HepG2 (cell line): ENCODE measurements around the gene RGS19. TPM values are rescaled to one million over a fixed set of nuclear protein-coding genes. Genes with fewer than 3 reads are reported as not detected.

Source experiments
- CREM ChIP-seq, 2 experiments: sonication (generic) in 1 of 2; formaldehyde crosslinking in 1 of 2; IDR thresholded peaks; 2 replicates each; pipeline versions ENCODE4 v1.4.0 to v1.6.1; 2016 to 2020; ENCODE audit warnings: antibody characterized with exemption in 1 of 2, mild to moderate bottlenecking in 1 of 2, missing genetic modification reagents in 1 of 2
- DPF2 ChIP-seq: sonication (generic); formaldehyde crosslinking; IDR thresholded peaks from 2 replicates; pipeline ENCODE4 v1.4.0; 2020; ENCODE audit warnings: mild to moderate bottlenecking, low read depth, missing genetic modification reagents, borderline replicate concordance
- ELF4 ChIP-seq: sonication (generic); formaldehyde crosslinking; IDR thresholded peaks from 2 replicates; pipeline ENCODE4 v1.5.0; 2020; ENCODE audit warnings: missing genetic modification reagents, mild to moderate bottlenecking, moderate library complexity, borderline replicate concordance
- HNRNPLL ChIP-seq: fragments of 200-400 bp; formaldehyde crosslinking; IDR thresholded peaks from 2 replicates; pipeline ENCODE4 v1.6.1; 2017; ENCODE audit warnings: mild to moderate bottlenecking, low read depth, low read length; ENCODE audit not compliant: poor library complexity, severe bottlenecking
- PAX8 ChIP-seq: sonication (generic); formaldehyde crosslinking; IDR thresholded peaks from 2 replicates; pipeline ENCODE4 v1.8.0; 2022; ENCODE audit warnings: mild to moderate bottlenecking, missing genetic modification reagents, borderline replicate concordance
- REPIN1 ChIP-seq: sonication (generic); formaldehyde crosslinking; IDR thresholded peaks from 2 replicates; pipeline ENCODE4 v1.8.0; 2022; ENCODE audit warnings: missing genetic modification reagents, low read depth, mild to moderate bottlenecking, borderline replicate concordance
- SMC3 ChIP-seq: IDR thresholded peaks from 2 replicates; pipeline ENCODE4 v1.6.1; 2011; ENCODE audit warnings: low read length, improper control_type of control experiment
- SOX6 ChIP-seq, 2 experiments: fragments of 450-650 bp in 1 of 2; sonication (generic) in 1 of 2; formaldehyde crosslinking in 1 of 2; IDR thresholded peaks; 2 replicates each; pipeline versions ENCODE4 v1.4.0 to v1.6.1; 2017 to 2020; ENCODE audit warnings: antibody characterized with exemption in 1 of 2, mild to moderate bottlenecking in 1 of 2, missing genetic modification reagents in 1 of 2
- TGIF2 ChIP-seq: IDR thresholded peaks from 2 replicates; pipeline ENCODE4 v1.6.1; 2016; ENCODE audit warnings: control low read depth, missing compliant biosample characterization
- ZNF460 ChIP-seq: sonication (generic); formaldehyde crosslinking; IDR thresholded peaks from 2 replicates; pipeline ENCODE4 v1.5.1; 2020; ENCODE audit warnings: missing genetic modification reagents, mild to moderate bottlenecking, borderline replicate concordance
- ZNF775 ChIP-seq: sonication (generic); formaldehyde crosslinking; IDR thresholded peaks from 2 replicates; pipeline ENCODE4 v1.4.0; 2020; ENCODE audit warnings: missing genetic modification reagents, mild to moderate bottlenecking, moderate library complexity, borderline replicate concordance
- polyA plus RNA-seq, 8 experiments: library from polyadenylated mRNA; depleted of rRNA in 3 of 8; stranded (reverse) in 7 of 8; unstranded in 1 of 8; fragments of >200 nt; fragmentation: Illumina TruSeq in 4 of 8; extraction: Trizol in 4 of 8; gene quantifications; 2 replicates each; pipeline versions ENCODE4 v1.2.1 to v1.2.3, GENCODE V29; 2011 to 2016; ENCODE audit warnings: low read depth in 4 of 8, missing spikeins in 1 of 8, mixed read lengths in 1 of 8; ENCODE audit not compliant: insufficient read depth in 1 of 8
- total RNA-seq, 5 experiments: library from RNA; depleted of rRNA; stranded (reverse); fragments of >200 nt; fragmentation: Illumina TruSeq; extraction: Trizol; gene quantifications; 2 replicates each; pipeline ENCODE4 v1.2.3, GENCODE V29; 2016; ENCODE audit warnings: low read depth in 1 of 5
- TF ChIP-seq, protein P1 (sequence below): sonication (generic); formaldehyde crosslinking; IDR thresholded peaks from 2 replicates; pipeline ENCODE4 v1.4.0; 2020; ENCODE audit warnings: missing genetic modification reagents
- TF ChIP-seq, protein P2 (sequence below): sonication (generic); formaldehyde crosslinking; IDR thresholded peaks from 2 replicates; pipeline ENCODE4 v1.5.1; 2020; ENCODE audit warnings: missing genetic modification reagents, mild to moderate bottlenecking, borderline replicate concordance
- TF ChIP-seq, protein P3 (sequence below): sonication (generic); formaldehyde crosslinking; conservative IDR thresholded peaks from 2 replicates; pipeline ENCODE4 v1.4.0; 2020; ENCODE audit warnings: mild to moderate bottlenecking, missing genetic modification reagents, moderate library complexity
- TF ChIP-seq, protein P4 (sequence below): sonication (generic); formaldehyde crosslinking; IDR thresholded peaks from 2 replicates; pipeline ENCODE4 v1.5.0; 2020; ENCODE audit warnings: mild to moderate bottlenecking, missing genetic modification reagents, moderate library complexity

Gene RGS19
- total and polyA plus RNA-seq, 2 of the 13 experiments (the other 11 are each of a cell fraction or from before 2014, with no cell fraction given) = 10.7 to 11.9 TPM

DNA sequence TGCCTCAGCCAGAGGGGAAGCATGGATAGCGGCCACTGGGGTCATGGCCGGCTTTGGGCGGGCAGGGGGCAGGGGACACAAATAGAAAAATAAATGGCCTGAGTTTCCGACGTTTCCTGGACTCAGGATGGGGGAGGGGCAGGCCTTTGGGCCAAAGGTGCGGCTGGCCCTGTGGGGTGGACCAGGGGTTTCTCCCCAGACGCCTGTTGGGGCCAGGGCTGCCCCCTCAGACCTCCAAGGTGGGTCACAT, 22.8 kb downstream of the RGS19 start (continued):
- TF ChIP-seq, protein P1, sequence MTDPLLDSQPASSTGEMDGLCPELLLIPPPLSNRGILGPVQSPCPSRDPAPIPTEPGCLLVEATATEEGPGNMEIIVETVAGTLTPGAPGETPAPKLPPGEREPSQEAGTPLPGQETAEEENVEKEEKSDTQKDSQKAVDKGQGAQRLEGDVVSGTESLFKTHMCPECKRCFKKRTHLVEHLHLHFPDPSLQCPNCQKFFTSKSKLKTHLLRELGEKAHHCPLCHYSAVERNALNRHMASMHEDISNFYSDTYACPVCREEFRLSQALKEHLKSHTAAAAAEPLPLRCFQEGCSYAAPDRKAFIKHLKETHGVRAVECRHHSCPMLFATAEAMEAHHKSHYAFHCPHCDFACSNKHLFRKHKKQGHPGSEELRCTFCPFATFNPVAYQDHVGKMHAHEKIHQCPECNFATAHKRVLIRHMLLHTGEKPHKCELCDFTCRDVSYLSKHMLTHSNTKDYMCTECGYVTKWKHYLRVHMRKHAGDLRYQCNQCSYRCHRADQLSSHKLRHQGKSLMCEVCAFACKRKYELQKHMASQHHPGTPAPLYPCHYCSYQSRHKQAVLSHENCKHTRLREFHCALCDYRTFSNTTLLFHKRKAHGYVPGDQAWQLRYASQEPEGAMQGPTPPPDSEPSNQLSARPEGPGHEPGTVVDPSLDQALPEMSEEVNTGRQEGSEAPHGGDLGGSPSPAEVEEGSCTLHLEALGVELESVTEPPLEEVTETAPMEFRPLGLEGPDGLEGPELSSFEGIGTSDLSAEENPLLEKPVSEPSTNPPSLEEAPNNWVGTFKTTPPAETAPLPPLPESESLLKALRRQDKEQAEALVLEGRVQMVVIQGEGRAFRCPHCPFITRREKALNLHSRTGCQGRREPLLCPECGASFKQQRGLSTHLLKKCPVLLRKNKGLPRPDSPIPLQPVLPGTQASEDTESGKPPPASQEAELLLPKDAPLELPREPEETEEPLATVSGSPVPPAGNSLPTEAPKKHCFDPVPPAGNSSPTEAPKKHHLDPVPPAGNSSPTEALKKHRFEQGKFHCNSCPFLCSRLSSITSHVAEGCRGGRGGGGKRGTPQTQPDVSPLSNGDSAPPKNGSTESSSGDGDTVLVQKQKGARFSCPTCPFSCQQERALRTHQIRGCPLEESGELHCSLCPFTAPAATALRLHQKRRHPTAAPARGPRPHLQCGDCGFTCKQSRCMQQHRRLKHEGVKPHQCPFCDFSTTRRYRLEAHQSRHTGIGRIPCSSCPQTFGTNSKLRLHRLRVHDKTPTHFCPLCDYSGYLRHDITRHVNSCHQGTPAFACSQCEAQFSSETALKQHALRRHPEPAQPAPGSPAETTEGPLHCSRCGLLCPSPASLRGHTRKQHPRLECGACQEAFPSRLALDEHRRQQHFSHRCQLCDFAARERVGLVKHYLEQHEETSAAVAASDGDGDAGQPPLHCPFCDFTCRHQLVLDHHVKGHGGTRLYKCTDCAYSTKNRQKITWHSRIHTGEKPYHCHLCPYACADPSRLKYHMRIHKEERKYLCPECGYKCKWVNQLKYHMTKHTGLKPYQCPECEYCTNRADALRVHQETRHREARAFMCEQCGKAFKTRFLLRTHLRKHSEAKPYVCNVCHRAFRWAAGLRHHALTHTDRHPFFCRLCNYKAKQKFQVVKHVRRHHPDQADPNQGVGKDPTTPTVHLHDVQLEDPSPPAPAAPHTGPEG = no peak
- 0 out of 2 replicates have a peak, but pooled peaks have one; percentile 56 for TF ChIP-seq ELF4 (CRISPR knock-in tag)
- TF ChIP-seq TGIF2 (CRISPR knock-in tag) = no peak
- no peak for TF ChIP-seq ZNF460 (CRISPR knock-in tag)
- TF ChIP-seq SOX6 (IDR thresholded peaks at IDR 0.05) = no peak
- TF ChIP-seq SOX6 (CRISPR knock-in tag; IDR thresholded peaks at IDR 0.05) = peak; percentile 63
- TF ChIP-seq, protein P2, sequence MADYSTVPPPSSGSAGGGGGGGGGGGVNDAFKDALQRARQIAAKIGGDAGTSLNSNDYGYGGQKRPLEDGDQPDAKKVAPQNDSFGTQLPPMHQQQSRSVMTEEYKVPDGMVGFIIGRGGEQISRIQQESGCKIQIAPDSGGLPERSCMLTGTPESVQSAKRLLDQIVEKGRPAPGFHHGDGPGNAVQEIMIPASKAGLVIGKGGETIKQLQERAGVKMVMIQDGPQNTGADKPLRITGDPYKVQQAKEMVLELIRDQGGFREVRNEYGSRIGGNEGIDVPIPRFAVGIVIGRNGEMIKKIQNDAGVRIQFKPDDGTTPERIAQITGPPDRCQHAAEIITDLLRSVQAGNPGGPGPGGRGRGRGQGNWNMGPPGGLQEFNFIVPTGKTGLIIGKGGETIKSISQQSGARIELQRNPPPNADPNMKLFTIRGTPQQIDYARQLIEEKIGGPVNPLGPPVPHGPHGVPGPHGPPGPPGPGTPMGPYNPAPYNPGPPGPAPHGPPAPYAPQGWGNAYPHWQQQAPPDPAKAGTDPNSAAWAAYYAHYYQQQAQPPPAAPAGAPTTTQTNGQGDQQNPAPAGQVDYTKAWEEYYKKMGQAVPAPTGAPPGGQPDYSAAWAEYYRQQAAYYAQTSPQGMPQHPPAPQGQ (CRISPR knock-in tag) = no peak
- 0 out of 2 replicates have a peak, but pooled peaks have one; percentile 32 for TF ChIP-seq PAX8 (CRISPR knock-in tag)
- TF ChIP-seq, protein P3, sequence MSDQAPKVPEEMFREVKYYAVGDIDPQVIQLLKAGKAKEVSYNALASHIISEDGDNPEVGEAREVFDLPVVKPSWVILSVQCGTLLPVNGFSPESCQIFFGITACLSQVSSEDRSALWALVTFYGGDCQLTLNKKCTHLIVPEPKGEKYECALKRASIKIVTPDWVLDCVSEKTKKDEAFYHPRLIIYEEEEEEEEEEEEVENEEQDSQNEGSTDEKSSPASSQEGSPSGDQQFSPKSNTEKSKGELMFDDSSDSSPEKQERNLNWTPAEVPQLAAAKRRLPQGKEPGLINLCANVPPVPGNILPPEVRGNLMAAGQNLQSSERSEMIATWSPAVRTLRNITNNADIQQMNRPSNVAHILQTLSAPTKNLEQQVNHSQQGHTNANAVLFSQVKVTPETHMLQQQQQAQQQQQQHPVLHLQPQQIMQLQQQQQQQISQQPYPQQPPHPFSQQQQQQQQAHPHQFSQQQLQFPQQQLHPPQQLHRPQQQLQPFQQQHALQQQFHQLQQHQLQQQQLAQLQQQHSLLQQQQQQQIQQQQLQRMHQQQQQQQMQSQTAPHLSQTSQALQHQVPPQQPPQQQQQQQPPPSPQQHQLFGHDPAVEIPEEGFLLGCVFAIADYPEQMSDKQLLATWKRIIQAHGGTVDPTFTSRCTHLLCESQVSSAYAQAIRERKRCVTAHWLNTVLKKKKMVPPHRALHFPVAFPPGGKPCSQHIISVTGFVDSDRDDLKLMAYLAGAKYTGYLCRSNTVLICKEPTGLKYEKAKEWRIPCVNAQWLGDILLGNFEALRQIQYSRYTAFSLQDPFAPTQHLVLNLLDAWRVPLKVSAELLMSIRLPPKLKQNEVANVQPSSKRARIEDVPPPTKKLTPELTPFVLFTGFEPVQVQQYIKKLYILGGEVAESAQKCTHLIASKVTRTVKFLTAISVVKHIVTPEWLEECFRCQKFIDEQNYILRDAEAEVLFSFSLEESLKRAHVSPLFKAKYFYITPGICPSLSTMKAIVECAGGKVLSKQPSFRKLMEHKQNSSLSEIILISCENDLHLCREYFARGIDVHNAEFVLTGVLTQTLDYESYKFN = peak; percentile 88
- TF ChIP-seq DPF2 = peak; percentile 61; the same call in 1 of the 2 replicates
- TF ChIP-seq, protein P4, sequence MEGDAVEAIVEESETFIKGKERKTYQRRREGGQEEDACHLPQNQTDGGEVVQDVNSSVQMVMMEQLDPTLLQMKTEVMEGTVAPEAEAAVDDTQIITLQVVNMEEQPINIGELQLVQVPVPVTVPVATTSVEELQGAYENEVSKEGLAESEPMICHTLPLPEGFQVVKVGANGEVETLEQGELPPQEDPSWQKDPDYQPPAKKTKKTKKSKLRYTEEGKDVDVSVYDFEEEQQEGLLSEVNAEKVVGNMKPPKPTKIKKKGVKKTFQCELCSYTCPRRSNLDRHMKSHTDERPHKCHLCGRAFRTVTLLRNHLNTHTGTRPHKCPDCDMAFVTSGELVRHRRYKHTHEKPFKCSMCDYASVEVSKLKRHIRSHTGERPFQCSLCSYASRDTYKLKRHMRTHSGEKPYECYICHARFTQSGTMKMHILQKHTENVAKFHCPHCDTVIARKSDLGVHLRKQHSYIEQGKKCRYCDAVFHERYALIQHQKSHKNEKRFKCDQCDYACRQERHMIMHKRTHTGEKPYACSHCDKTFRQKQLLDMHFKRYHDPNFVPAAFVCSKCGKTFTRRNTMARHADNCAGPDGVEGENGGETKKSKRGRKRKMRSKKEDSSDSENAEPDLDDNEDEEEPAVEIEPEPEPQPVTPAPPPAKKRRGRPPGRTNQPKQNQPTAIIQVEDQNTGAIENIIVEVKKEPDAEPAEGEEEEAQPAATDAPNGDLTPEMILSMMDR (CRISPR knock-in tag) = peak; percentile 15; the same call in 1 of the 2 replicates
- no peak for TF ChIP-seq CREM (IDR thresholded peaks at IDR 0.05)
- no peak for TF ChIP-seq CREM (CRISPR knock-in tag; IDR thresholded peaks at IDR 0.05)
- no peak for TF ChIP-seq REPIN1 (CRISPR knock-in tag)
- TF ChIP-seq HNRNPLL = no peak
- no peak for TF ChIP-seq ZNF775 (CRISPR knock-in tag)
- TF ChIP-seq SMC3 = no peak
